Mesendoderm (in vitro differentiated cells): Measurements from ENCODE around the gene TANC1.

Experiments
- DNase-seq: peaks from one replicate; pipeline ENCODE4 v3.0.0; 2013
- H2AK5ac ChIP-seq: 2 replicates; pipeline ENCODE4 v1.6.1; 2013; ENCODE audit warnings: low read length, inconsistent platforms
- H2BK120ac ChIP-seq: 2 replicates; pipeline ENCODE4 v1.6.1; 2013; ENCODE audit warnings: low read depth, mild to moderate bottlenecking, low read length, moderate library complexity, mixed read lengths
- H2BK15ac ChIP-seq: replicated peaks from 2 replicates; pipeline ENCODE4 v1.6.1; 2013; ENCODE audit warnings: low read depth, mild to moderate bottlenecking, moderate library complexity
- H2BK5ac ChIP-seq: 2 replicates; pipeline ENCODE4 v1.6.1; 2013; ENCODE audit warnings: low read length, inconsistent platforms
- H3K18ac ChIP-seq: 2 replicates; pipeline ENCODE4 v1.6.1; 2013; ENCODE audit warnings: mild to moderate bottlenecking, low read length, mixed read lengths
- H3K23ac ChIP-seq: one replicate; pipeline ENCODE4 v1.6.1; 2013; ENCODE audit warnings: low read length
- H3K27ac ChIP-seq: 2 replicates; pipeline ENCODE4 v1.5.1; 2013; ENCODE audit warnings: low read depth, mild to moderate bottlenecking, inconsistent platforms, low read length, moderate library complexity
- H3K27me3 ChIP-seq: 2 replicates; pipeline ENCODE4 v1.6.1; 2013; ENCODE audit warnings: low read length, control low read depth, mild to moderate bottlenecking, inconsistent platforms; ENCODE audit not compliant: insufficient read depth, poor library complexity
- H3K36me3 ChIP-seq: 2 replicates; pipeline ENCODE4 v1.6.1; 2013; ENCODE audit warnings: low read length, inconsistent platforms; ENCODE audit not compliant: control insufficient read depth, insufficient read depth
- H3K4ac ChIP-seq: one replicate; pipeline ENCODE4 v1.6.1; 2013; ENCODE audit warnings: low read depth, mild to moderate bottlenecking, low read length, moderate library complexity
- H3K4me1 ChIP-seq: 2 replicates; pipeline ENCODE4 v1.6.1; 2013; ENCODE audit warnings: low read depth, low read length, inconsistent platforms; ENCODE audit not compliant: control insufficient read depth
- H3K4me2 ChIP-seq: 2 replicates; pipeline ENCODE4 v1.6.1; 2013; ENCODE audit warnings: low read length
- H3K4me3 ChIP-seq: 2 replicates; pipeline ENCODE4 v1.5.1; 2013; ENCODE audit warnings: mild to moderate bottlenecking, low read length
- H3K56ac ChIP-seq: one replicate; pipeline ENCODE4 v1.6.1; 2013; ENCODE audit warnings: low read length
- H3K79me1 ChIP-seq: 2 replicates; pipeline ENCODE4 v1.6.1; 2013; ENCODE audit warnings: low read length, inconsistent platforms
- H3K79me2 ChIP-seq: 2 replicates; pipeline ENCODE4 v1.6.1; 2013; ENCODE audit warnings: mild to moderate bottlenecking, low read length; ENCODE audit not compliant: control insufficient read depth, insufficient read depth
- H3K9ac ChIP-seq: 2 replicates; pipeline ENCODE4 v1.6.1; 2013; ENCODE audit warnings: low read length, inconsistent platforms
- H4K5ac ChIP-seq: one replicate; pipeline ENCODE4 v1.6.1; 2013; ENCODE audit warnings: low read length
- H4K8ac ChIP-seq: one replicate; pipeline ENCODE4 v1.6.1; 2013; ENCODE audit warnings: low read depth, mild to moderate bottlenecking, control low read depth, low read length, moderate library complexity
- WGBS: extraction: QIAGEN DNeasy Blood & Tissue Kit; methylation state at CpG from one replicate; pipeline ENCODE4 v1.1.7; 2013; ENCODE audit warnings: low lambda C conversion rate, missing lambda C conversion rate; ENCODE audit not compliant: insufficient coverage; ENCODE audit errors: extremely low coverage; 5-methylcytosine and 5-hydroxymethylcytosine counted together

The TANC1 gene

DNA sequence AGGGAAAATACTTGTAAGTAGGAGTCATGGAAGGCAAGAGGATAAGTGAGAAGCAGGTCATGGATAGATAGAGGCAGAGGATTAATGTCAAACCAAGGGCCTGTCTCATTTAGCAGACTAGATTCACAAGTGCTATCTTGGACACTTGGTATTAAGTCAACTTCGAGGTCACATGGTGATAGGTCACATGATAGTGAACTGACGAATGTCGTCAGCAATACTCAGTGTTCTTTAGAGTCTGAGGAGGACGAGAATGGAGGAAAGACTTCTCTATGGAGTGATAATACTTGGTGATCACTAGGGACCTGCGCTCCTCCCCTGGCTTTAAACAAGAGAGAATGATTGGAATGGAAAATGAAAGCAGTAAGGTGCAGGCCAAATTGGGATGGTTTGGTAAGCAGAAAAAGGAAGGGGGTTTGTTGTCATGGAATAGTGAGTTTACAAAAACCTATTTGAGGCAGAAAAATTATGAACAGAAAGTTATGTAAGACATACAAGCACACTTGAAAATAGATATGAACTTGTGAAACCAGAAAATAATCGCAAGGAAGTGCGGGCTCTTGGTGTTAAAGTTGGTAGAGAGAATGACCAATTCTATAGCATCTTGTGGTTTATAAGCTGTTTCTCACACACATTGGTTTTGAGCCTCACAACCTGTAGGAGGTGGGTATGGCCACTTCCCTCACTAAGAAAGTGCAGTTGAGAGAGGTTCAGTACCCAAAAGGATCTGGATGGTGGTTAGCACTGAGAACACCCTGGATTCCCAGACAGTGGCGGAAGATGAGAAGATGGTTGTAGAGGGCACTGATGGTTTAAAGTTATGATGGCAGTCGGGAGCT is 176.6 kb downstream of the TANC1 start:
- Histone ChIP-seq H3K56ac (no peak overlapping the region), H3K4me2 (no peak overlapping the region), H3K27ac (no peak overlapping the region), H4K8ac (no peak overlapping the region), H2BK15ac (no peak overlapping the region), H3K4me1 (peaks cover 5% of the 10 kb centered on the region), H4K5ac (no peak overlapping the region), H3K18ac (no peak overlapping the region), H3K79me2 (no peaks in the 10 kb centered on the region), H3K36me3 (no peaks in the 10 kb centered on the region), H3K4ac (no peak overlapping the region), H2BK120ac (no peak overlapping the region), H3K79me1 (no peaks in the 10 kb centered on the region), H2AK5ac (no peak overlapping the region), H3K27me3 (no peaks in the 10 kb centered on the region), H3K4me3 (no peak overlapping the region), H3K23ac (no peak overlapping the region), H3K9ac (no peak overlapping the region), H2BK5ac (no peak overlapping the region)
- WGBS = no CpG with 5 or more reads among the region's 9 CpGs
- no peak for DNase-seq

DNA sequence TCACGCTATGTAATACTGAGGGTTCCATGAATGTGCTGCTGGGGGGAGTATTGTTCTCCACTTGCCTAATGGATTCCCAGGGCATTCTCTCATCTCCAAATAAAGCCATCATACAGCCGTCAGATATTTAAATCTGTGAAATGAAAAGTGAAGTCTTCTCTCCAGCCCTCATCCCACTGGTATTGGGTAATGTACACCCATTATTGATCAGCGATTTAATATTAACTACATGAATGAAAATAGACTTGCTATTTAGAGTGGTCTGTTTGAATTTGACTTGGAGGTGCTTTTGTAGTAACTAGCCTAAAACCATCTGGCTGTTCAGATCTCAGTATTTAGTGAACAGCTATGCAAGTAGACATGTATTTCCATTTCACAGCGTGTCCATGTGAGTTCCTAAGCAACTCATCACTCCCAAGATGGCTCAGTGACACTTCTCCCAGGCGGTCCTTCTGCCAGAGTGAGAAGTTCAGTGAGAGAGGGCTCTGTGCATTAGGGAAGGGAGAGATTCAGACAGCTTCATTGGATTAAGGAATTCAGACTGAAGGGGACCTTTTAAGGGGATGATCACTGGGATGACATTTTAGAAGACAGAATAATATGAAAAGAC is 177.4 kb downstream of the TANC1 start:
- no peak overlapping the region for H3K9ac ChIP-seq
- no peak overlapping the region for H3K23ac ChIP-seq
- H2BK5ac ChIP-seq = no peak overlapping the region
- H4K8ac ChIP-seq = no peak overlapping the region
- no peak overlapping the region for H3K4me2 ChIP-seq
- no peaks in the 10 kb centered on the region for H3K79me1 ChIP-seq
- H4K5ac ChIP-seq = no peak overlapping the region
- no peaks in the 10 kb centered on the region for H3K79me2 ChIP-seq
- H3K36me3 ChIP-seq = no peaks in the 10 kb centered on the region
- no peak overlapping the region for H2AK5ac ChIP-seq
- WGBS = no CpG with 5 or more reads among the region's 5 CpGs
- DNase-seq = no peak
- no peak overlapping the region for H2BK120ac ChIP-seq
- H3K27ac ChIP-seq = no peak overlapping the region
- H3K56ac ChIP-seq = no peak overlapping the region
- H2BK15ac ChIP-seq = no peak overlapping the region
- H3K18ac ChIP-seq = no peak overlapping the region
- peaks cover 5% of the 10 kb centered on the region for H3K4me1 ChIP-seq
- no peak overlapping the region for H3K4ac ChIP-seq
- H3K27me3 ChIP-seq = no peaks in the 10 kb centered on the region
- no peak overlapping the region for H3K4me3 ChIP-seq

DNA sequence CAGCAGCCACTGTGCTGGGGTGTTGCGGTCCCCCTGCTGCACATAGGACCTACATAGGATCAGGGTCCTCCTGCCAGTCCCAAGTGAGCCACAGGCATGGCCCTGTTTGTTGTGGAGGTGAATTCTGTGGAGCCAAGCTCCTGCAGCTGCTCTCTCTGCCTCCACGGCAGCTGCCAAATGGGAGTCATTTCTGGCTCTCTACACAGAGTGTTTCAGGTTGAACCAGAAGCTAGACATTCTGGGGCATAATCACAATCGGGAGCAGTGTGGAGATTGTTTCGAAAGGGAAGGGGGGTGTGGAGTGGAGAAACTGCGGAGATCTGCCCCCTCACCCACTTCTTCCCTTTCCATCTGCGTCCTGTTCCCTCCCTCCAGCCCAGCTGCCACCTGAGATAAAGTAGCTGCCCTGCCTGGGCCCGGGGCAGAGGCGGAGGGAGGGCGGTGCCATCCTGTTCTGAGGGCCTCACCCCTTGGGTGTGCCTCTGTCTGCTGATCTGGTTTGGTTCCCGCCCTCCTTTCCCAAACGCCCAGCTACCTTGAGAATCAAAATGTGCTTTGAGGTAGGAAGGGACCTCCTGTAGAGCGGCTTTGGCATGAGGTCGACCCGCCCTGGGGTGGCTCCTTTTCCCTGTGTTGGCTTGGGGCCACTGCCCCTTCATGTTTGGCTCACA is 178.7 kb downstream of the TANC1 start:
- H2AK5ac ChIP-seq = no peak overlapping the region
- no peaks in the 10 kb centered on the region for H3K79me1 ChIP-seq
- DNase-seq = no peak

DNA sequence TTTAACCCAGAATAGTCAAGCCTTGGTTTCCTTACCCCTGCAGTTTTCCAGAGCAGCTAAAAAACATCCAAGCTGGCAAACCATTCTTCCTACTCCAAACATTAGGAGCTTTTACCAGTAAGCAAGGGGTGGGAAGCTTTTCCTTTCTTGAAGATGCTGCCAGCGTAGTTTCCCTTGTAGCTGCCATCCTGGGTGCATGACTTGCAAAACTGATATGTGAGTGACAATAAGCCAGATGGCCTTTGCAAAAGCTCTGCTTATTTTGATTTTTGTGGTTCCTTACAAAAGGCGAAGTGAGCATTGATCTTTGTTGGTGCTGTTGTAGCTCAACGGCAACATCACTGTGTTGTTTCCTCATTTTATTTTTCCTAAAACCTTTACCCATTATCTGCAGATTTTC is 179.2 kb downstream of the TANC1 start:
- DNase-seq = no peak
- Histone ChIP-seq H3K4me1 (peaks cover 5% of the 10 kb centered on the region), H2BK120ac (no peak overlapping the region)

More for the DNA sequence above, 178.7 kb downstream of the TANC1 start:
- no peaks in the 10 kb centered on the region for H3K27me3 ChIP-seq
- no peak overlapping the region for H2BK15ac ChIP-seq
- H3K56ac ChIP-seq = no peak overlapping the region
- no peak overlapping the region for H3K4me3 ChIP-seq
- no peaks in the 10 kb centered on the region for H3K79me2 ChIP-seq
- peaks cover 5% of the 10 kb centered on the region for H3K4me1 ChIP-seq
- H2BK5ac ChIP-seq = no peak overlapping the region
- no peaks in the 10 kb centered on the region for H3K36me3 ChIP-seq
- H3K23ac ChIP-seq = no peak overlapping the region
- H3K27ac ChIP-seq = no peak overlapping the region
- no peak overlapping the region for H4K8ac ChIP-seq
- no peak overlapping the region for H3K4me2 ChIP-seq
- WGBS = no CpG with 5 or more reads among the region's 14 CpGs
- no peak overlapping the region for H3K4ac ChIP-seq
- H4K5ac ChIP-seq = no peak overlapping the region
- no peak overlapping the region for H3K18ac ChIP-seq
- no peak overlapping the region for H2BK120ac ChIP-seq
- no peak overlapping the region for H3K9ac ChIP-seq

DNA sequence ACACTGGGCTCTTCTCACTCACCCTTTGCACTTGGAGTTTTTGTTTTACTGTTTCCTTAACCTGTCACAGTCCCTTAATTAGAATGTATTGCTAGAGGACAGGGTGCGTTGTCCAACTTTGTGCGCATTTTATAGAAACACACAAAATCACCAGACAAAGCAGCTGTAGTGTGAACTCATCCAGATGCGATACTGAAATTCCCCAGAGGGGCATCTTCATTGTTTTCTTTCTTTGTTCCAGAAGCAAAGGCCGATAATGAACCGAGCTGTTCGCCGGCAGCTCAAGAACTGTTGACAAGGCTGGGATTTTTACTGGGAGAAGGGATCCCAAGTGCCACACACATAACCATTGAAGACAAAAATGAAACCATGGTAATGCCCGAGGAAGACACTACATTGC is 180.5 kb downstream of the TANC1 start:
- no peak overlapping the region for H2BK120ac ChIP-seq
- no peaks in the 10 kb centered on the region for H3K36me3 ChIP-seq
- H3K4me3 ChIP-seq = no peak overlapping the region
- H3K4ac ChIP-seq = no peak overlapping the region
- WGBS = no CpG with 5 or more reads among the region's 8 CpGs
- H2BK5ac ChIP-seq = no peak overlapping the region
- no peak overlapping the region for H3K23ac ChIP-seq
- peaks cover 5% of the 10 kb centered on the region for H3K4me1 ChIP-seq
- no peak overlapping the region for H3K9ac ChIP-seq
- H4K5ac ChIP-seq = no peak overlapping the region
- no peak overlapping the region for H2AK5ac ChIP-seq
- no peak overlapping the region for H3K4me2 ChIP-seq
- no peaks in the 10 kb centered on the region for H3K79me2 ChIP-seq
- DNase-seq = no peak
- H3K27me3 ChIP-seq = no peaks in the 10 kb centered on the region
- H3K56ac ChIP-seq = no peak overlapping the region
- no peak overlapping the region for H2BK15ac ChIP-seq
- no peaks in the 10 kb centered on the region for H3K79me1 ChIP-seq
- H4K8ac ChIP-seq = no peak overlapping the region
- no peak overlapping the region for H3K18ac ChIP-seq
- H3K27ac ChIP-seq = no peak overlapping the region

More for the DNA sequence above, 179.2 kb downstream of the TANC1 start:
- H3K4me3 ChIP-seq = no peak overlapping the region
- H2AK5ac ChIP-seq = no peak overlapping the region
- H3K23ac ChIP-seq = no peak overlapping the region
- H2BK15ac ChIP-seq = no peak overlapping the region
- no peak overlapping the region for H3K4ac ChIP-seq
- H3K18ac ChIP-seq = no peak overlapping the region
- WGBS = no CpG with 5 or more reads among the region's 3 CpGs
- no peak overlapping the region for H3K4me2 ChIP-seq
- H3K56ac ChIP-seq = no peak overlapping the region
- no peak overlapping the region for H4K5ac ChIP-seq
- H3K36me3 ChIP-seq = no peaks in the 10 kb centered on the region
- no peak overlapping the region for H4K8ac ChIP-seq
- no peak overlapping the region for H3K9ac ChIP-seq
- no peak overlapping the region for H2BK5ac ChIP-seq
- H3K27me3 ChIP-seq = no peaks in the 10 kb centered on the region
- no peaks in the 10 kb centered on the region for H3K79me2 ChIP-seq
- no peak overlapping the region for H3K27ac ChIP-seq
- no peaks in the 10 kb centered on the region for H3K79me1 ChIP-seq
